GM21367 (cell line): ENCODE measurements around the gene C1QL1.

Experiments used
- ATAC-seq: cut with Tn5 transposase; IDR thresholded peaks from one replicate; pipeline ENCODE4 v1.9.1; 2021; ENCODE audit not compliant: unreplicated experiment

C1QL1 gene

GRCh38 chr17:44968225-44969143, at the start of gene C1QL1:
Gene C1QL1, minus strand, starts transcription at chr17:44968303. Its CDS starts 255 bp downstream, at chr17:44968048.
- ATAC-seq = no peak

- no peak for ATAC-seq
Observed at GRCh38 chr17:45016823-45017222, 48.7 kb upstream of the C1QL1 start.

- no peak for ATAC-seq
Observed at GRCh38 chr17:45016237-45016636, 48.1 kb upstream of the C1QL1 start.

GRCh38 chr17:45013021-45013997, 45.2 kb upstream of the C1QL1 start:
- no peak for ATAC-seq

GRCh38 chr17:45011767-45012166, 43.7 kb upstream of the C1QL1 start:
- no peak for ATAC-seq

- ATAC-seq = no peak
Observed at GRCh38 chr17:45009676-45010467, 41.8 kb upstream of the C1QL1 start.

- no peak for ATAC-seq
Observed at GRCh38 chr17:45008216-45008615, 40.1 kb upstream of the C1QL1 start.

GRCh38 chr17:45006927-45007461, 38.9 kb upstream of the C1QL1 start:
- ATAC-seq = no peak

- ATAC-seq = no peak
Observed at GRCh38 chr17:45005700-45006099, 37.6 kb upstream of the C1QL1 start.

- no peak for ATAC-seq
Observed at GRCh38 chr17:45004388-45004787, 36.3 kb upstream of the C1QL1 start.

- ATAC-seq = no peak
Observed at GRCh38 chr17:45003877-45004276, 35.8 kb upstream of the C1QL1 start.

- ATAC-seq = no peak
Observed at GRCh38 chr17:45001310-45001709, 33.2 kb upstream of the C1QL1 start.

GRCh38 chr17:44999433-44999832, 31.3 kb upstream of the C1QL1 start:
- no peak for ATAC-seq

GRCh38 chr17:44998646-44999045, 30.5 kb upstream of the C1QL1 start:
- no peak for ATAC-seq

GRCh38 chr17:44997733-44998520, 29.8 kb upstream of the C1QL1 start:
- ATAC-seq = no peak

GRCh38 chr17:44996304-44996703, 28.2 kb upstream of the C1QL1 start:
- ATAC-seq = no peak

GRCh38 chr17:44995436-44996001, 27.4 kb upstream of the C1QL1 start:
- ATAC-seq = no peak

GRCh38 chr17:44992242-44992939, 24.3 kb upstream of the C1QL1 start:
- ATAC-seq = no peak

GRCh38 chr17:44990994-44991393, 22.9 kb upstream of the C1QL1 start:
- ATAC-seq = no peak
